ENCODE results near the gene SLC50A1. TPM values are rescaled to one million over a fixed set of nuclear protein-coding genes. Genes with fewer than 3 reads are reported as not detected.

Gene SLC50A1
- total RNA-seq, 1 experiment from 2014 or later = 24.9 TPM

GRCh38 chr1:155158991-155159390 lies 23.3 kb downstream of the SLC50A1 start:
- H2BK15ac ChIP-seq (ENCODE audit: low read depth, low read length) = no peak overlapping the region
- Mint-ChIP-seq H3K4me1 (no peaks in the 10 kb centered on the region), H3K9me3 (peaks cover 0 to 4% of the 10 kb centered on the region in 2 experiments; a peak in 2 of 5 replicates), H3K4me3 (no peak overlapping the region), H3K27me3 (ENCODE audit: low read depth) (peaks cover 30% of the 10 kb centered on the region), H3K36me3 (ENCODE audit: insufficient read depth in 1 of 3, low read depth in 3 of 3) (no peaks in the 10 kb centered on the region), H3K27ac (no peak overlapping the region)
- H3K27me3 ChIP-seq (ENCODE audit: insufficient read depth, low read length) = no peaks in the 10 kb centered on the region
- WGBS (ENCODE audit: extremely low coverage, insufficient read length, low lambda C conversion rate) = no CpG with 5 or more reads among the region's 1 CpG
- no peak overlapping the region for H3T11ph ChIP-seq (ENCODE audit: low read length)
- no peak overlapping the region for H3K14ac ChIP-seq (ENCODE audit: insufficient read depth, low read length)
- H3K18ac ChIP-seq (ENCODE audit: insufficient read length, low read depth, low read length) = no peak overlapping the region
- no peak overlapping the region for H3K9ac ChIP-seq (ENCODE audit: extremely low read depth, insufficient read length, low read length)
- no peak overlapping the region for H2BK120ac ChIP-seq (ENCODE audit: low read depth, low read length, poor library complexity, severe bottlenecking)
- no peak overlapping the region for H3K4ac ChIP-seq (ENCODE audit: low read depth, low read length)
- no peaks in the 10 kb centered on the region for H4K20me1 ChIP-seq (ENCODE audit: control insufficient read depth, insufficient read depth, insufficient read length)
- H2AK5ac ChIP-seq (ENCODE audit: insufficient read length, low read length) = no peak overlapping the region
- DNase-seq = no peak
- H4K5ac ChIP-seq (ENCODE audit: insufficient read length, low read depth, low read length) = no peak overlapping the region
- TF ChIP-seq CTCF (conservative IDR thresholded peaks at IDR 0.05) = no peak
- H2AFZ ChIP-seq (ENCODE audit: low read length) = no peak overlapping the region
- H4K91ac ChIP-seq (ENCODE audit: insufficient read length, low read depth, low read length) = no peak overlapping the region
- H3K79me2 ChIP-seq (ENCODE audit: insufficient read depth, low read length) = no peaks in the 10 kb centered on the region
- no peak overlapping the region for H4K8ac ChIP-seq (replicated peaks; ENCODE audit: insufficient read length, low read depth, low read length)
- no peaks in the 10 kb centered on the region for H3K4me1 ChIP-seq (ENCODE audit: insufficient read depth, low read length)
- no peaks in the 10 kb centered on the region for H3K79me1 ChIP-seq (ENCODE audit: insufficient read depth, low read depth, low read length, poor library complexity, severe bottlenecking)
- no peak overlapping the region for H3K56ac ChIP-seq (ENCODE audit: insufficient read length, low read depth, low read length)
- H2BK12ac ChIP-seq (ENCODE audit: insufficient read length, low read depth, low read length) = no peak overlapping the region
- no peak overlapping the region for H2BK5ac ChIP-seq (ENCODE audit: insufficient read length, low read length)
- no peak overlapping the region for H3K23ac ChIP-seq (ENCODE audit: insufficient read length, low read depth, low read length)
- no peak overlapping the region for H3K27ac ChIP-seq (ENCODE audit: insufficient read length, low read depth, low read length)
- no peaks in the 10 kb centered on the region for H3K23me2 ChIP-seq (ENCODE audit: insufficient read length, low read depth, low read length, poor library complexity, severe bottlenecking)
- no peak overlapping the region for H2BK20ac ChIP-seq (ENCODE audit: low read depth, low read length, poor library complexity, severe bottlenecking)
- H3K9me3 ChIP-seq (ENCODE audit: control insufficient read depth, low read depth, low read length) = no peaks in the 10 kb centered on the region
- no peak overlapping the region for H3K4me2 ChIP-seq (ENCODE audit: insufficient read depth, insufficient read length, low read length)
